HG03575 (cell line): ENCODE data around the gene CDK12.
"Not testable (repeated sequence)": the region's sequence is repeated elsewhere in the genome, so short reads cannot be mapped to it uniquely, and the experiment has no call there.

ENCODE experiments used
- ATAC-seq: cut with Tn5 transposase; IDR thresholded peaks from one replicate; pipeline ENCODE4 v1.9.1; 2021; ENCODE audit not compliant: unreplicated experiment, insufficient number of reproducible peaks, low FRiP score; ENCODE audit errors: extremely low read depth

CDK12 gene

DNA sequence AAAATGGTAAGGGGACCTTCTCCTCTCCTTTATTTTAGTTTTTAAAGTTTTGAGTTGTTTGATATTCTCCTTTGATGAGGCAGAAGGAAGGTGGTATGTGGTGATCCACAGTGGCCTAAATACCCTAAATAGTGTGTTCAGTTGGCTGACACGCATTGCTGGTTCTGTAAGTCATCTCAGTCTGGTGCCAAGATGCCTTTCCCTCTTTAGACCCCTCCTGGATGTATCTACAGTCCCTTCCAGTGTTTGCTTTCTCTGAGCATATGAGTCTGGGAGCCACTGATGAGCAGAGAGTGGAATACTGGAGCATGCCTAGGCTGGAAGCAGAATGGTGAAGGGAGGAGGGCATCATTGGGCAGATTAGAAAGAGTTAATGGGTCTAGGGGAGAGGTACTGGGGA, 81.9 kb downstream of the CDK12 start:
- ATAC-seq, result no peak

- ATAC-seq, result no peak
Measured at GRCh38 chr17:39543664-39544063, 82.4 kb downstream of the CDK12 start.

DNA sequence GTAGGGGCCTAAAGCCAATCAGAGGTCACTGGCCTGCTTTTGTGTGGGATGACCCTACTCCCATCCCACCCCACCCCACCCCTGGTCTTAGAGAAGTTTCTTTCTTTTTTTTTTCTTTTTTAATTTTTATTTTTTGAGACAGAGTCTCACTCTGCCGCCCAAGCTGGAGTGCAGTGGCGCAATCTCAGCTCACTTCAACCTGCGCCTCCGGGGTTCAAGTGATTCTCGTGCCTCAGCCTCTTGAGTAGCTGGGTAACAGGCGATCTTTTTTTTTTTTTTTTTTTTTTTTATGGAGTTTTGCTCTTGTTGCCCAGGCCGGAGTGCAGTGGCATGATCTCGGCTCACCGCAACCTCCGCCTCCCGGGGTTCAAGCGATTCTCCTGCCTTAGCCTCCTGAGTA, 83.1 kb downstream of the CDK12 start:
- not testable (repeated sequence) for ATAC-seq

- ATAC-seq, result no peak
Measured at GRCh38 chr17:39547713-39548478, 86.6 kb downstream of the CDK12 start.

GRCh38 chr17:39548494-39549225, 87.4 kb downstream of the CDK12 start:
- no peak for ATAC-seq

- ATAC-seq, result no peak
Measured at GRCh38 chr17:39549747-39550573, 88.7 kb downstream of the CDK12 start.

- no peak for ATAC-seq
Measured at GRCh38 chr17:39551879-39552278, 90.6 kb downstream of the CDK12 start.

DNA sequence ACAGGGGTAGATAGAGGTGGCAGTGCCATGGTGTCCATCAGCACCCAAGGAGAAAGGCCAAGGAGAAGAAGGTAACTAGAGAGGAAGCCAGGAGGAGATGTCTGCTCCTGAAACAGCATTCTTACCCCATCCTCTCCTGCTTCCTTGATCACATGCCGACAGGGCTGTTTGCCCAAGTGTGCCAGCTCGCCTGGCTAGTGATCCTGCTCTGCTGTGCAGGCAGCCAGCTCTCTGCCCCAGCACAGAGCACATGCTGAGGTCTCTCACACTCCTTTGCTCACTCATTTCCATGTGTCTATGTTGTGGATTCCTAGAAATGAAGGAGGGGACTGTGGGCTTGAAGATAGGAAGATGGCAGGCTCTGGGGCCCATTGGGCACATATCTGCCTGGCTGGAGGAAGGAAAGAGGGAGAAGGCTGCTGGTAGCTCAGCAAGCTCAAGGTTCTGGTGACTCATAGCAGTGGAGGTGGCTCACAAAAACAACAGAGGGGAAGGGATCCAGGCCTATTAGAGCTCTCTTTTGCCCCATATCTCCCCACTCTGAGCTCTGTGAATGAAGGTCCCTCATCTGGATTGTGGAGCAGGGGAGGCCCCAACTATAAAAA, 92.2 kb downstream of the CDK12 start:
- ATAC-seq, result no peak

DNA sequence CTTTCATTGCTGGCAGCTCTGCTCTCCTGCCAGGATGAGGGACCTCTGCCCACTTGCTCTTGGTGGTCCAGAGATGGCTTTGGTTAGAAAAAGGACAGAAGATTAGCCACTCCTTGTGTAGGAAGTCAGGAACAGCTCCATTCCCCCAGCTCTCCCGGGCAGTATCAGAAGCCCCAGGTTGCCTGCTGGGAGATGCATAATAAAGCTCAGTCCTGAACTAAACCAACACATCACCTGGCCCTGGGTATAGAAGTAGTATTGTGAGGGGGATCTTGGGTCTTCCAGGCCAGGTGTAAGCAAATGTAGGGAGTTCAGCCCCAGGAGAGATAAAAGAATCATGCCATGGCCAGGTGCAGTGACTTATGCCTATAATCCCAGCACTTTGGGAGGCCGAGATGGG, 94.1 kb downstream of the CDK12 start:
- ATAC-seq, result no peak

DNA sequence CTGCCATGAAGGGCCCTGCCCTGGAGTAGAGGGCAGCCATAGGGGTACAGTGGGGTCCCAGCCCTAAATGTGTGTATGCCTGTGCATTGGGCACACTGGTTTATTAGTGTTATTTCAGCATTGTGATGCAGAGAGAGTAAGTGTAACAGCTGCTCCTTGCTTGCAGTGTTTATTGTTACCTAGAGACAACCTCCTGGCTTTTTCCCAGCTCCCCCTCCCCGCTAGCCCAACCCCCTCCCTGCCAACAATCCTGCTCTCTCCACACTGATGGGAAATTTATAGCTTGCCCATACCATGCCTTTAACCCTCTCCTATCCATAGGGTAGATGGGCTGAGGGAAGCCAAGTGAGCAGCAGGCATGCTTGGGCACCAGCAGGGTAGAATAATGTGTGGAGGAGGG, 95.1 kb downstream of the CDK12 start:
- no peak for ATAC-seq

GRCh38 chr17:39562395-39562794, 101.1 kb downstream of the CDK12 start:
- no peak for ATAC-seq

- no peak for ATAC-seq
Measured at GRCh38 chr17:39562976-39563375, 101.7 kb downstream of the CDK12 start.

DNA sequence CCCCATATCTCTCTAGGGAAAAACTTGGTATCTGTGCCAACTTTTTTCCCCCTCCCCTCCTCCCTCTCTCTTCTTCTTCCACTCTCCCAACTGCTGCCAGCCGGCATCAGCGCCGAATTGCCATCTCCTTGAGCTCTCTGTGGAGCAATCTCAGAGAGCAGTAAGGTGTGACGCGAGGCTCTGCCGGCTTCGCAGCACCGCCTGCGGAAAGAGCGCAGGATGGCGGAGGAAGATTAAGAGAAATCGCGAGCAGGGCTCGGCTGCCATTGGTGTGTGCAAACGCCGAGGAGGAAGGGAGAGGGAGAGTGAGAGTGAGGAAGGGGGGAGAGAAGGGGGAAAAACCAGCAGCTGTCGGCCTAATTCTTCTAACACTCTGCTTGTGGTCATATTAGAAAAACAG, 102.2 kb downstream of the CDK12 start:
- ATAC-seq, result no peak

- no peak for ATAC-seq
Measured at GRCh38 chr17:39564211-39564848, 103.0 kb downstream of the CDK12 start.

DNA sequence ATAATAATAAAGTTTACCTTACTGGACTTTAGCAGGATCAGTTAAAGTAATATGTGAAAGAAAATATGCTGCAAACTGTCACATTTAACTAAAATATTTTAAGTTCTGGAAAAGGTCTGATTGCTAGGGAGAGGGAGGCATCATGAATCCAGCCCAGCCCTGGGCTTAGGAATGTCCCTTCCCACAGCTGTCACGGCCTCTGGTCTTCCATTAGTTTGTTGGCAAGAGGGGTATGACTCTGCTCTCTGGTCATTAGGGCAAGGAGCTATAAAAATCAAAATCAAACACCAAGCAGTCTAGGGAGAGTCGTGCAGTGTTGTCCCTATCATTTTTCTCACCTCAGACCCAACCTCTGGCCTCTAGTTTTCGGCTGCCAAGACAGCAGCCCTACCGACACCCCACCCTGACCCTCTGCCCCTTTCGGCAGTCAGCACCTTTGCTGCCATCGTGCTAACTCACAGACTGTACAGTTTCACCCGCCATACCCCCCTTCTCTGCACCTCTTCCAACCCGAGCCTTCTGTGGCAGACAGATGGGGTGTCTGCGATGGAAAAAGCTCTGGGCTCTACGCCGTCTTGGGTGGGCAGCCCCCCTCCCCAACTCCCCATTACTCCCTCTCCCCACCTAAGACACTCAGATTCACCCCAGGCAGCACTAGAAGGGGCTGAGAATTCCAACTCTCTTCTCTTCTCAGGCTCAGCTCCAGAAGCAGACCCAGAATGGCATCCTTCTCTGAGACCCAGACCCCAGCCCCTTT, 105.0 kb downstream of the CDK12 start:
- ATAC-seq, result no peak

DNA sequence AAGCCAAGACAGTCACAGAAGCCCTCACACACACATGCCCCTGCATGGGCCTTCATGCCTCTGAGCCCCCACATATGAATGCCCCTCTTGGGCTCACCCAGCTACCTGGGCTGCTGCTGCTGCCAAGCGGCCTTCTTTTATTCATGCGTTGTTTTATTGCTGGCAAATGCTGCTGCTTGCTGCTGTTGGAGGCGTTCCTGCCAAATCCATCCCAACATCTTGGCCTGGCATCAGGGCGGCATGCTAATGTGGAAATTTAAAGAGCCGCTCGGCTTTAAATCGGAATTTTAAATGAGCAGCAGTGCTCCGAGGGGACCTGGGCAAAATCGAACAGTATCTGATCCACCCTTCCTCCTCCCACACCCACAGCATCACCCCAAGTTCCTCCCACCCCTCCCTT, 107.4 kb downstream of the CDK12 start:
- ATAC-seq, result no peak

DNA sequence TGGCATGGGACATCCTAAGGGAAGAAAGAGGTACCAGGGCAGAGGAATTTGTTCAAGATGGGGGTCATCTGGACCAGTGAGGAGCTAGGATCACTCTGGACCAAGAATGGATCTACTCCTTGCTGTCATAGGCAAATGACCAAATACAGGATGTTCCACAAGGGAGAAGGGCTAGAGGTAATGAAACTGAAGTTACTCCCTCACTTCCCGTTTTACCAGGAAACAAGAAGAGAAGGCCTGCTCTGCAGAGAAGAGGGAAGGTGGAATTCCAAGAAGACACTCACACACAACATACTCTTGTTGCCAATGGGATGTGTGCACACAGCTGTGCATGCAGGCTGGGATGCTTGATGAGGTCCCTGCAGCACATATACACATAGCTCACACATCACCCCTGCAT, 107.8 kb downstream of the CDK12 start:
- ATAC-seq, result no peak

GRCh38 chr17:39572121-39572520, 110.8 kb downstream of the CDK12 start:
- no peak for ATAC-seq
